NCI-H2227 (cell line): Measurements from ENCODE around the gene KDM5B.
"Not testable (repeated sequence)": the region's sequence is repeated elsewhere in the genome, so short reads cannot be mapped to it uniquely, and the experiment has no call there.

Source experiments
- DNase-seq: peaks from one replicate; lab custom pipeline; 2025; ENCODE audit not compliant: unreplicated experiment; lab: John Stamatoyannopoulos, UW

The KDM5B gene

GRCh38 chr1:202794051-202794740 lies 14.0 kb downstream of the KDM5B start:
- DNase-seq = no peak

GRCh38 chr1:202791077-202791747 lies 17.0 kb downstream of the KDM5B start:
- no peak for DNase-seq

- DNase-seq = no peak
These were observed 19.4 kb downstream of the KDM5B start for GRCh38 chr1:202788800-202789199.

- no peak for DNase-seq
These were observed 21.4 kb downstream of the KDM5B start for GRCh38 chr1:202786804-202787203.

- no peak for DNase-seq
These were observed 27.0 kb downstream of the KDM5B start for GRCh38 chr1:202781180-202781579.

GRCh38 chr1:202770135-202770534 lies 38.1 kb downstream of the KDM5B start:
- no peak for DNase-seq

- DNase-seq = no peak
These were observed 42.5 kb downstream of the KDM5B start for GRCh38 chr1:202765721-202766120.

GRCh38 chr1:202762019-202762418 lies 46.2 kb downstream of the KDM5B start:
- DNase-seq = no peak

GRCh38 chr1:202760589-202760988 lies 47.6 kb downstream of the KDM5B start:
- no peak for DNase-seq

GRCh38 chr1:202756391-202756790 lies 51.8 kb downstream of the KDM5B start:
- no peak for DNase-seq

GRCh38 chr1:202754293-202754692 lies 53.9 kb downstream of the KDM5B start:
- DNase-seq = no peak

- DNase-seq = no peak
These were observed 55.4 kb downstream of the KDM5B start for GRCh38 chr1:202752774-202753173.

GRCh38 chr1:202750761-202751160 lies 57.5 kb downstream of the KDM5B start:
- DNase-seq = no peak

GRCh38 chr1:202750024-202750423 lies 58.2 kb downstream of the KDM5B start:
- DNase-seq = no peak

GRCh38 chr1:202745323-202745888 lies 62.8 kb downstream of the KDM5B start:
- DNase-seq = no peak

GRCh38 chr1:202744770-202745169 lies 63.5 kb downstream of the KDM5B start:
- not testable (repeated sequence) for DNase-seq

- DNase-seq = no peak
These were observed 65.7 kb downstream of the KDM5B start for GRCh38 chr1:202742496-202742895.

- no peak for DNase-seq
These were observed 75.0 kb downstream of the KDM5B start for GRCh38 chr1:202733251-202733650.

- no peak for DNase-seq
These were observed 79.3 kb downstream of the KDM5B start for GRCh38 chr1:202728951-202729350.

GRCh38 chr1:202725526-202725925 lies 82.7 kb downstream of the KDM5B start:
- no peak for DNase-seq

- DNase-seq = no peak
These were observed 84.5 kb downstream of the KDM5B start for GRCh38 chr1:202723708-202724107.

- not testable (repeated sequence) for DNase-seq
These were observed 85.2 kb downstream of the KDM5B start for GRCh38 chr1:202723046-202723445.
